Measurements from ENCODE around the gene IKZF4. TPM values are rescaled to one million over a fixed set of nuclear protein-coding genes. Genes with fewer than 3 reads are reported as not detected.
"Not testable (repeated sequence)": the region's sequence is repeated elsewhere in the genome, so short reads cannot be mapped to it uniquely, and the experiment has no call there.

IKZF4 gene
- total RNA-seq, 1 donor from 2014 or later = 0.86 TPM

DNA sequence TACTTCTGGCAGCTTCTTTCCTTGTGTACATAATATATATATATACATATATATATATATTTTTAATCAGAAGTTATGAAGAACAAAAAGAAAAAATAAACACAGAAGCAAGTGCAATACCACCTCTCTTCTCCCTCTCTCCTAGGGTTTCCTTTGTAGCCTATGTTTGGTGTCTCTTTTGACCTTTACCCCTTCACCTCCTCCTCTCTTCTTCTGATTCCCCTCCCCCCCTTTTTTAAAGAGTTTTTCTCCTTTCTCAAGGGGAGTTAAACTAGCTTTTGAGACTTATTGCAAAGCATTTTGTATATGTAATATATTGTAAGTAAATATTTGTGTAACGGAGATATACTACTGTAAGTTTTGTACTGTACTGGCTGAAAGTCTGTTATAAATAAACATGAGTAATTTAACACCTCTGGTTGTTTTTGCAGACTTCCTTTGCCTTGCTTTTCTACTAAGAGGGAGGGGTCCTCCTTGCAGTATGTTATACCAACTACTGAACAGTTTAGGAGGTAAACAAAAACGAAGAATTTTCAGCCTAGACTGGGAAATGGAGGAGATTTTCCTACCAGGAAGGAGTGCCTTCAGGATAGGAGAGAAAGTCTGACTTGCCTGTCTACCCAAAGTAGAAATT is 17.3 kb downstream of the IKZF4 start:
- DNase-seq (ENCODE audit: low read depth, low spot score) = no peak

DNA sequence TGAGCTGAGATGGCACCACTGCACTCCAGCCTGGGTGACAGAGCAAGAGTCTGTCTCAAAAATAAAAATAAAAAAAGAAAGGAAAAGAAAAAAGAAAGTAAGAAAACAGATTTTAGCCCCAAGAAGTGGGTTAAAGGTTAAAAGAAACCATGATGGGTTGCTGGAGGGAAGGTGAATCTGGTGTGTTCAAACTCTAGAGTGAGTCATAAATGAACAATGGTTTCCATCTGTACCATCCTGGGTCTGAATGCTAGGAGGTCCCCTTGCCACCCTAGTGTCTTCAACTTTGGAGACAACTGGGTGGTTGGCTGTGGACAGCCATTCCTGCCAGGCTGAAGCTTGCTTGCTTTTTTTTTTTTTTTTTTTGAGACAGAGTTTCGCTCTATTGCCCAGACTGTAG is 19.3 kb downstream of the IKZF4 start:
- no peak for DNase-seq (ENCODE audit: low read depth, low spot score)

DNA sequence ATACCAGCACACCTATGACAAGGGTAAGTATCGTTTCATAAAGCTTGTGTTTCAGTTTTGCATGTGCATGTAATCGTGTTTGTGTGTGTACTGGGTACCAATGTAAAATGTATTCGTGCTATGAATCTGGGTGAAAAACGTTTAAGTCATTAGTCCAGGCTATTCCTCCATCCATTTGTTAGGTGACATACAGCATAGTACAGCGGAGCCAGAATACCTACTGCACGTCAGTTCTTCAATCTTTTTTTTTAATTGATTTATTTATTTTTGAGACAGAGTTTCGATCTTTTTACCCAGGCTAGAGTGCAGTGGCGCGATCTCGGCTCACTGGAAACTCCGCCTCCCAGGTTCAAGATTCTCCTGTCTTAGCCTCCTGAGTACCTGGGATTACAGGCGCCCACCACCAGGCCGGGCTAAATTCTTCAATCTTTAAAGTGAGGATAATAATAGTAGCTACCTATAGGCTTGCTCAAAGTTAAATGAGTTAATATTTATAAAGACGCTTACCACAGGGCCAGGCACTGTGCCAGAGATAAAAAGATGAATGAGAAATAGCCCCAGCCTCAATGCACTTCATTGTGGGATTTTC is 20.2 kb downstream of the IKZF4 start:
- no peak for DNase-seq (ENCODE audit: low read depth, low spot score)

DNA sequence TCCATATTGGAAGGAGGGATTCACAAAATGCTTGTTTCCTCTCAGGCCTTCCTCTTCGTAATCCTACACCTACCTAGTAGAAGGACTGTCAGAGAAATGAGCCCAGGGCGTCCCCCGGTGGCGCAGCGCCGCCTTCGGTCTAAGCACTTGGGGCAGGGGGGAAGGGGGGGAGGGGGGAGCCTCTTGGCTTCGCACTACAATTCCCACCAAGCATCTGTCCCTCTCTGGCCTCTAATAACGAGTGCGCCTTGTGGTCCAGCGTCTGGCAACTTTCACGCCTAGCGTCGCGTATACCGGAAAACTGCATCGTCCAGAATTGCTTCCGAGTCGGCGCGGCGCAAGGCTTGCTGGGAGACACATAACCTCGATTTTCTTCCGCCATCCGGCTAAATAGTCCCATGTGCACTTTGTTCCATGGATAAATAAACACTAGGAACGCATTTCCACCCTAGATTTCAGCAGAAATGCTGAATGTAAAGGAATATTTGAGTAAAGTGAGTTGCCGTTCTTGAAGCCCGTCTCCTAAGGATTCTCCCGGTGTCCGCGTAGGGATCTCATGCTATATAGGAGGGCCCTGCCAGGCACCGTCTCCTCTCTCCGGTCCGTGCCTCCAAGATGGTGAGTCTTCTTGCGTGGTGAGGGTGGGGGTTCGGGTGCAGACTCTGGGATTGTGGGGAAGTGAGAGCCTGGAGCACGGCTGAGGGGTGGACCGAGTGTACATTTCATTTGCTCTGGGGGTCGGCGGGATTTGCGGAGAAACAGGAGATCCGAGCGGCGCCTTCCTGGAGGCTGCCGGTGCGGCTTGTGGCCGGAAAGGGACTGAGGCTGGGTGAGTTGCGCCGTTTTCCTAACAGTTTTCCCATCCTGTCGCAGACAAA is 20.9 kb downstream of the IKZF4 start, which contains the start of gene RPS26:
TSS of gene RPS26 (plus strand) at position 367 of the 878 bp plus-strand sequence. CDS start at position 616, 249 bp downstream.
- peak; percentile 99 for DNase-seq (ENCODE audit: low read depth, low spot score)

GRCh38 chr12:56042430-56042813 is 21.6 kb downstream of the IKZF4 start:
- not testable (repeated sequence) for DNase-seq (ENCODE audit: low read depth, low spot score)

GRCh38 chr12:56042843-56043242 is 22.0 kb downstream of the IKZF4 start:
- DNase-seq (ENCODE audit: low read depth, low spot score) = no peak

DNA sequence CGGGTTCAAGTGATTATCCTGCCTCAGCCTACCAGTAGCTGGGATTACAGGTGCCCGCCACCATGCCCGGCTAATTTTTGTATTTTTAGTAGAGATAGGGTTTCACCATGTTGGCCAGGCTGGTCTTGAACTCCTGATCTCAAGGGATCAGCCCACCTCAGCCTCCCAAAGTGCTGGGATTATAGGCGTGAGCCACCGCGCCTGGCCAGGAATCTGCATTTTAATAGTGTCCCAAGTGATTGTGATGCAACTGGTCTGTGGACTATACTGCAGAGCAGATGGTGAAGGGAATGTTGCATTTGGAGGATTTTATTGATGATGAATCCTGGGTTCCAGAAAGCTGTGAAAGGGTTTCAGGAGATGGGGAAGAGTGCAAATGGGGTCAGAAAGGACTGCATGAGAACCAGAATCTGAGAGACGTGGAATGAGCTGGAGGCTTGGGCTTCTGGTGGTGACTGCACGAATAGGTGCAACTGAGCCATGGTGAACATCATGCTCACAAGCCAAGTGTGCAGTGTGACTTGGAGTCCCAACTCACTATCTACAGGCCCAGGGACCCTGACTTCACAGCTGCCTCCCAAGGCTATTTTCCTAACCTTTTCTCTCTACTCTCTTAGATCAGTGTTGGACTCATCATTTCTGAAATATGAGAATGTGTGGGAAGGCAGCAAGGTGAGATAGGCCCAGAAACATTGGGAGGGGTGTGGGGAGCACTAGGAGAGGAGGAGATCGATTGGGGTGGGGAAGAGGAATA is 25.4 kb downstream of the IKZF4 start:
- no peak for DNase-seq (ENCODE audit: low read depth, low spot score)

- no peak for DNase-seq (ENCODE audit: low read depth, low spot score)
Measured at GRCh38 chr12:56053407-56053893, 32.6 kb downstream of the IKZF4 start.

- not testable (repeated sequence) for DNase-seq (ENCODE audit: low read depth, low spot score)
Measured at GRCh38 chr12:56059964-56060363, 39.1 kb downstream of the IKZF4 start.

DNA sequence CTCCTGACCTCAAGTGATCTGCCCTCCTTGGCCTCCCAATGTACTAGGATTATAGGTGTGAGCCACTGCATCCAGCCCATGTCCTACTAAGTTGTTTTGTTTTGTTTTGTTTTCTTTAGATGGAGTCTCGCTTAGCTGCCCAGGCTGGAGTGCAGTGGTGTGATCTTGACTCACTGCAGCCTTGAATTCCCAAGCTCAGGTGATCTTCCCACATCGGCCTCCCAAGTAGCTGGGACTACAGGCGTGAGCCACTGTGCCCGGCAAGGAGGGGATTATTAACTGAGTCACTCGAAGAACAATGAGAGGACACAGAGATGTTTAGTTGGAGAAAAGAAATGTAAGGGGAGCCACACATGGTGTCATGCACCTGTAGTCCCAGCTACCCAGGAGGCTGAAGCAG is 41.1 kb downstream of the IKZF4 start:
- DNase-seq (ENCODE audit: low read depth, low spot score) = no peak

- DNase-seq (ENCODE audit: low read depth, low spot score) = no peak
Measured at GRCh38 chr12:56062996-56063395, 42.2 kb downstream of the IKZF4 start.

DNA sequence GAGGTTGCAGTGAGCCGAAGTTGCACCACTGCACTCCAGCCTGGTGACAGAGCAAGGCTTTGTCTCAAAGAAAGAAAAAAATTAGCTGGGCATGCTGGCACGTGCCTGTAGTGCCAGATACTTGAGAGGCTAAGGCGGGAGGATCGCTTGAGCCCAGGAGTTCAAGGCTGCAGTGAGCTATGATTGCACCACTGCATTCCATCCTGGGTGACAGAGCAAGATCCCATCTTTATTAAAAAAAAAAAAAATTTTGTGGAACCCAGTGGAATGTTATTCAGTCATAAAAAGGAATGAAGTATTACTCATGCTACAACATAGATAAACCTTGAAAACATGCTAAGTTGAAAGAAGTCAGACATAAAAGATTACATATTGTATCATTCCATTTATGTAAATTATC is 50.8 kb downstream of the IKZF4 start:
- no peak for DNase-seq (ENCODE audit: low read depth, low spot score)

DNA sequence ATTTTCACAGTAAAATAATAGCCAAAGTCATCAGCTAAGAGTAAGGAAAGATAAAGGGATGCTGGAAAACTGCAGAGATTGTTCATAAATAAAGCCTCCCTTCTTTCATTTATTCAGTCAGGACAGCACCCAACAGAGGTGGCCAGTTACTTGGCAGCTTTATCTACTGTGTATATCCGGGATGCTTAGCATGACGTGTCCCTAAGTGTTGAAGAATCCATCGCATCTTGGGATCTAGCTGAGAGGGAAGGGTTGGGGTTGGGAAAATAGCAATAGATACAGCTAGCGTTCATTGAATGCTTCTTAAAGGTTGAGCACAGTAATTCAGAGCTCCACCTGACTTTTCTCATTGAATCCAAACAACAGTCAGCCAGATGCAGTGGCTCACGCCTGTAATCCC is 53.6 kb downstream of the IKZF4 start:
- no peak for DNase-seq (ENCODE audit: low read depth, low spot score)

GRCh38 chr12:56077966-56078365 is 57.1 kb downstream of the IKZF4 start:
- DNase-seq (ENCODE audit: low read depth, low spot score) = not testable (repeated sequence)

GRCh38 chr12:56078427-56078826 is 57.6 kb downstream of the IKZF4 start:
- DNase-seq (ENCODE audit: low read depth, low spot score) = no peak

DNA sequence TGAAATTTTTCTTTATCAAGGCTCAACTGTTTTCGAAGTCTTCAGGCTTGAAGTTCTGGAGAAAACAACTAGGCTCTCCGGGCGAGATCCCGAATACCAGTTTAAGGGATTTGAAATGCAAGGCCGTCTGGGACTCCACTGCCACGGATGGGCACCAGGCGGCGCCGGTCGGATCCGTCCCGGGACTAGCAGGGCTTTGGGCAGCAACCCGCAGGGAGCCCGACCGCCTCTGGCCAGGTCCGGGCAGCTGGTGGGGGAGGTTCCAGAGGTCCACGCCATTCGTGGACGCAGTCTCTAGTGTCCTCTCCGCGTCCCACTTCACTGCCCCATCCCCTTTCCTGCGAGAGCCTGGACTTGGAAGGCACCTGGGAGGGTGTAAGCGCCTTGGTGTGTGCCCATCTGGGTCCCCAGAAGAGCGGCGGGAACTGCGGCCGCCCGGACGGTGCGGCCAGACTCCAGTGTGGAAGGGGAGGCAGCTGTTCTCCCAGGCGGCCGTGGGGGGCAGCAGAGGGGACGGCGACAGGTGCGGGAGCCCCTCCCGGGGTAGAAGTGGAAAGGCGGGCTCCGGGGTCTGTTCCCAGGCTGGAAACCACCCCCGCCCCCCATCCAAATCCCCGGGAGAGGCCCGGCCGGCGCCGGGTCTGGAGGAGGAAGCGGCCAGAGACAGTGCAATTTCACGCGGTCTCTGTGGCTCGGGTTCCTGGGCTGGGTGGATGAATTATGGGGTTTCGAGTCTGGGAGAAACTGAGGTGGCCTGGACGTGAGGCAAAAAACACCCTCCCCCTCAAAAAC is 58.3 kb downstream of the IKZF4 start:
- DNase-seq (ENCODE audit: low read depth, low spot score) = peak; percentile 66

DNA sequence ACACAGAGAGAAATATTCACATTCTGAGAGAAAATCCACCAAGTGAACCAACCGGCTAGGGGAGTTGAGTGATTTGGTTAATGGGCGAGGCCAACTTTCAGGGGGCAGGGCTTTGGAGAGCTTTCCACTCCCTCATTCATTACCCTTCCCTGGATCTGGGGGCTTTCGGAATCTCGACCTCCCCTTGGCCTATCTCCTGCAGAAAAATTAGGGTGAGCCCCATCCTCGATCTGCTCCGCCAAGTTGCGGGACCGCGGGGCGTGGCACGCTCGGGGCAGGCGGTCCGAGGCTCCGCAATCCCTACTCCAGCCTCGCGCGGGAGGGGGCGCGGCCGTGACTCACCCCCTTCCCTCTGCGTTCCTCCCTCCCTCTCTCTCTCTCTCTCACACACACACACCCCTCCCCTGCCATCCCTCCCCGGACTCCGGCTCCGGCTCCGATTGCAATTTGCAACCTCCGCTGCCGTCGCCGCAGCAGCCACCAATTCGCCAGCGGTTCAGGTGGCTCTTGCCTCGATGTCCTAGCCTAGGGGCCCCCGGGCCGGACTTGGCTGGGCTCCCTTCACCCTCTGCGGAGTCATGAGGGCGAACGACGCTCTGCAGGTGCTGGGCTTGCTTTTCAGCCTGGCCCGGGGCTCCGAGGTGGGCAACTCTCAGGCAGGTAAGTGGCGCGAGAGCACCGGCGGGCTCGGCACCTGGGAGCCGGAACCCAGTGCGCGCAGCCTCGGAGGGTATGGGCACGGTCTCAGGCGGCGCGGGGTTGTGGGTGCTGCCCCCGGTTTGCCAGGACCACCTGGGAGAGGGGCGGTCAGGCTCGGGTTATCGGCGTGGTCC is 59.1 kb downstream of the IKZF4 start, which contains the start of gene ERBB3:
TSS of gene ERBB3 (plus strand) at position 443 of the 833 bp plus-strand sequence. CDS start at position 579, 136 bp downstream.
- DNase-seq (ENCODE audit: low read depth, low spot score) = peak; percentile 29

GRCh38 chr12:56080556-56081138 is 59.8 kb downstream of the IKZF4 start:
- DNase-seq (ENCODE audit: low read depth, low spot score) = no peak

All from pulmonary artery endothelial cell (primary cell).